ENCODE measurements around the gene MND1.

The MND1 gene

DNA sequence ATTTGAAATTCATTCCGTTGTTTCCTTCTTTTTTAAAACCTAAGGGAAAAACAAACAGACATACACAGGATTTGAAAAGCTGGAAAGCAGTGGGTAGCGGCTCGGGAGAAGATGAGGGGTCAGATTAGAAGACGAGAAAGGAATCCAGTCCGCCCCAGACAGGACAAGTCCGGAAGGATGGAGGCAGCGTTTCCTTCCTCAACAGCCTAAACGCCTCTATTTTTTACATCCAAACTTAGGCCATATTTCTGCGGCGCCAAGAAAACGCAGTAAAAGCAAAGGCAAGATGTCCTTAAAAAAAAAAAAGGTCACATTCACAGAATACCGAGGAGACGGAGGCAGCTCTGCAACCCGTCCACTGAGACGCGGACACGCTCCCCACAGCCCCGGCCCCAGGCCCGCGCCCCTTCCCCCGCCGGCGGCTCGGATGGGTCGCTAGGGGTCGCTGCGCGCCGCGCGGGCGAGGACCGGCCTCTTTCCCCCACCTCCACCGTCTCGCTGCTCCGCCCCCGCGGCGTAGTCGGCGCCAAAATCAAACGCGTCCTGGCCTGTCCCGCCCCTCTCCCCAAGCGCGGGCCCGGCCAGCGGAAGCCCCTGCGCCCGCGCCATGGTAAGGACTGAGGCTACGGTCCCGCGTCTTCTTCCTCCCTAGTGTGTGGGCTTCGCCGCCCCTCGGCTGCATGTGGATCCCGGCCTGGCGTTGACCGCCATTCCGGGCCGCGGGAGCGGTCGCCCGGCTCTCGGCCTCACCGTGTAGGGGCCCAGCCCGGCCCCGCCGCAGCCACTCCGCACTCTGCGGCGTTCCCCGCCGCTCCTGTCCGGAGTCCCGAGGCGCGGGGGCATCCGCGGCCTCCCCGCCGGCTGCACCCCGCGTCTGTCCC, at the start of gene MND1:
Gene MND1 (plus strand): TSS at position 558 of the 881 bp plus-strand sequence. CDS start 50 bp downstream, at position 608.
- Mint-ChIP-seq H3K27ac (peak within 1 kb of the TSS; percentile 86), H3K9me3 (no peaks in the 10 kb centered on the region), H3K27me3 (ENCODE audit: low read depth) (peaks cover 17% of the 10 kb centered on the region), H3K36me3 (ENCODE audit: low read depth) (peaks cover 8% of the 10 kb centered on the region), H3K4me3 (peak within 1 kb of the TSS; percentile 95), H3K4me1 (ENCODE audit: low read depth) (peaks cover 28% of the 10 kb centered on the region)

GRCh38 chr4:153295131-153295755, 49.2 kb upstream of the MND1 start:
- H3K4me3 Mint-ChIP-seq, result no peak overlapping the region
- peaks cover 4% of the 10 kb centered on the region for H3K27me3 Mint-ChIP-seq (ENCODE audit: low read depth)
- H3K4me1 Mint-ChIP-seq (ENCODE audit: low read depth), result no peaks in the 10 kb centered on the region
- no peak overlapping the region for H3K27ac Mint-ChIP-seq
- no peaks in the 10 kb centered on the region for H3K36me3 Mint-ChIP-seq (ENCODE audit: low read depth)
- peaks cover 5% of the 10 kb centered on the region for H3K9me3 Mint-ChIP-seq

GRCh38 chr4:153296040-153296823, 48.3 kb upstream of the MND1 start:
- no peak overlapping the region for H3K27ac Mint-ChIP-seq
- no peak overlapping the region for H3K4me3 Mint-ChIP-seq
- H3K9me3 Mint-ChIP-seq, result peaks cover 6% of the 10 kb centered on the region
- peaks cover 4% of the 10 kb centered on the region for H3K27me3 Mint-ChIP-seq (ENCODE audit: low read depth)
- H3K4me1 Mint-ChIP-seq (ENCODE audit: low read depth), result no peaks in the 10 kb centered on the region
- H3K36me3 Mint-ChIP-seq (ENCODE audit: low read depth), result no peaks in the 10 kb centered on the region

DNA sequence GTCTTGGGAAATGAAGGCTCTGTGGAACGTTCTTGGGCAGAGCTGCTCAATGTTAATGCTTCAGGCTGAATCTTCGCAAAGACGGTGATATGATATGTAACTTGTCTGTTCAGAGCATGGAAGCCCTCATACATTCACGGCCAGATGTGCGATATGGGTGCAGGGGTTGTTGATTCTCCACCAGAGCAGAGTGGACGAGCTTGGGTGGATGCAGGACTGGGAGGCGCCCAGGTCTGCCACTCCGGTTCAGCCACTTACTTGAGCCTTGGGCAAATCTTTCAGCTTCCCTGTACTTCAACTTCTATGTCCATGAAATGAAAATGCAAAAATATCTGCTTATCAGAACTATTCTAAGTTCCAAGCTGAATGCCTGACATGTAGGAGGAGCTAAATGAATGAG, 47.4 kb upstream of the MND1 start:
- Mint-ChIP-seq H3K4me1 (ENCODE audit: low read depth) (no peaks in the 10 kb centered on the region), H3K4me3 (no peak overlapping the region), H3K27me3 (ENCODE audit: low read depth) (peaks cover 4% of the 10 kb centered on the region), H3K9me3 (peaks cover 15% of the 10 kb centered on the region), H3K27ac (no peak overlapping the region), H3K36me3 (ENCODE audit: low read depth) (no peaks in the 10 kb centered on the region)

DNA sequence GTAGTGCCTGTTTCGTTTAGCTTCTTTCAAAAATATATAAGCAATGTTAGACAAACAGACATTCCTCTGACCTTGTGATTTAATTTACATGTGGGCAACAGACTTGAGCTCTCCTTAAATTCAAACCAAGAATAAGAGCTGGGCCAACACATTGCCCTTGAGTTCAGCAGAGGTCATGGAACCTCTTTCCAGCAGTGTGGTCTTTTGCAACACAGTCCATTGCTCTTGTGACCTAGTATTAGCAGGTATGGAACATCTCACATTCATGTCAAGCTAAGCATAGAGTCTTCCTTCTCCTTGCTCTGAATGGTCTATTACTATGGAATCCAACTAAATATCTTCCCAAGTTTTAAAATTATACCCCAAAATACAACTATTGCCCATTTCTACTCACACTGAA, 33.7 kb upstream of the MND1 start:
- no peaks in the 10 kb centered on the region for H3K4me1 Mint-ChIP-seq (ENCODE audit: low read depth)
- no peak overlapping the region for H3K4me3 Mint-ChIP-seq
- H3K36me3 Mint-ChIP-seq (ENCODE audit: low read depth), result no peaks in the 10 kb centered on the region
- H3K27ac Mint-ChIP-seq, result no peak overlapping the region
- H3K27me3 Mint-ChIP-seq (ENCODE audit: low read depth), result peaks cover 8% of the 10 kb centered on the region
- no peaks in the 10 kb centered on the region for H3K9me3 Mint-ChIP-seq

- H3K4me3 Mint-ChIP-seq, result no peak overlapping the region
- H3K4me1 Mint-ChIP-seq (ENCODE audit: low read depth), result no peaks in the 10 kb centered on the region
- no peak overlapping the region for H3K27ac Mint-ChIP-seq
- H3K27me3 Mint-ChIP-seq (ENCODE audit: low read depth), result peaks cover 8% of the 10 kb centered on the region
- no peaks in the 10 kb centered on the region for H3K36me3 Mint-ChIP-seq (ENCODE audit: low read depth)
- H3K9me3 Mint-ChIP-seq, result no peaks in the 10 kb centered on the region
Observed at GRCh38 chr4:153314915-153315314, 29.6 kb upstream of the MND1 start.

DNA sequence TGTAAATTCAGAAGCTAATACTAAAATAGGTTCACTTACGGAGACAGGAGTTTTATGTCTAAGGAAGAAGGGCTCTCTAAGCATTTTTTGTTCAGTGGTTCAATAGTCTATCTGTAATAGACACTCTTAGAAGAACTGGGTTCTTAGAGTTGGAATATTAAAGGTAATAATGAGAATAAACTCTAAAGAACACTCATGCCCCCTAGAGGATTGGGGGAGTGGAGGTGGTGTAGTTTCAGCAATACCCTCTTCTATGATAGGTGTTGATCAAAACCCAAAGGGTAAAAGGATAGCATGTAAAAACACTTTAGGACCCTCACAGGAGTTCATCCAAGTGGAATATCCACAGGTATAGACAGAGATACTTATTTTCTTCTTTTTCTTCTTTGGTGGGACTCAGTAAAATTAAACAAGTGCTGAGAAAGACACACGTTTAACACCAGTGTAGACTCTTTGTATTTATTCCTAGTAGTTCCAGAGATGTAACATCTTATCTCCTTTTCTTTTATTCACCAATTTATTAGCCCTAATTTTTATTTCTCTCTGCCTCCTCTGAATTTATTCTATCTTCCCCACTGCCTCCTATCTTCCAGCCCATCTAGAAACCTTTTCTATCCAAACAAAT, 25.7 kb upstream of the MND1 start:
- Mint-ChIP-seq H3K36me3 (ENCODE audit: low read depth) (no peaks in the 10 kb centered on the region), H3K4me3 (no peak overlapping the region), H3K27ac (no peak overlapping the region), H3K27me3 (ENCODE audit: low read depth) (no peaks in the 10 kb centered on the region), H3K9me3 (no peaks in the 10 kb centered on the region), H3K4me1 (ENCODE audit: low read depth) (no peaks in the 10 kb centered on the region)

DNA sequence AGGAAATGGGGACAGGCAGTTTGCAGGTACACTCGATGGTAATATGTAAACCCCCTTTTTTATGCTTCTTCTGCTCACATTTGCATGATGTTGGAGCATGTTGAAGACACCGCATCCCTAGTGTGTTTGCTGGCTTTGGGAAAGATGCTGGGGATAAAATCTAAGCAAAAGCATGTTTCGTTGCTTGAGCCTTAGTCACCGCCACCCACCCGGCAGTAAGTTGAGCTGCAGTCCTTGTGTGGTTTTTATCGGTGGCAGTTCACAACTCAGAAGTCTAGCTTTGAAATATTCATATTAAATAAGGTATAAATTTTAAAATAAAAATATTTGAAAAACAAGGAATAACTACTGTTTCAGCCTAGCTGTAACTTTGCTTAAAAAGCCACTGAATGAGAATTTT, 21.7 kb upstream of the MND1 start:
- no peak overlapping the region for H3K4me3 Mint-ChIP-seq
- no peaks in the 10 kb centered on the region for H3K4me1 Mint-ChIP-seq (ENCODE audit: low read depth)
- H3K27ac Mint-ChIP-seq, result no peak overlapping the region
- H3K27me3 Mint-ChIP-seq (ENCODE audit: low read depth), result peaks cover 7% of the 10 kb centered on the region
- no peaks in the 10 kb centered on the region for H3K9me3 Mint-ChIP-seq
- H3K36me3 Mint-ChIP-seq (ENCODE audit: low read depth), result no peaks in the 10 kb centered on the region

GRCh38 chr4:153324046-153324445, 20.4 kb upstream of the MND1 start:
- Mint-ChIP-seq H3K27me3 (ENCODE audit: low read depth) (peaks cover 7% of the 10 kb centered on the region), H3K4me3 (no peak overlapping the region), H3K9me3 (no peaks in the 10 kb centered on the region), H3K4me1 (ENCODE audit: low read depth) (no peaks in the 10 kb centered on the region), H3K27ac (no peak overlapping the region), H3K36me3 (ENCODE audit: low read depth) (no peaks in the 10 kb centered on the region)

DNA sequence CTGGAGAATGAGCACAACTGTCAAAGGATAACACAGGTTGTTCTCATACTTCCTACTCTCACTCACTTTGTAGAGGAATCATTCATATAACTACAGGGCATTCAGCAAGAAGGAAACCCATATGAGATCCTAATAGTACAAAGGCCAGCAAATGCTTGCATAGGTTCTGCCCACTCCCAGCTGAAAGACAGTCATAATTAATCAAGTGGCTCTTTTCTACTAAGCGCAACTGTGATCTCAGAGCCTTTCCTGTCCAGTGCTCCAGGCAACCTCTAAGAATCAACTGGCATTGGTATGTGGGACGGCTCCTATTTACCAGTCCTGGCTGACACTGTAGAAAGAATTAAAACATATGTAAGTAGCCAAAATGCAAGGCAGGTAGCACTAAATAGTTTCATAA, 18.9 kb upstream of the MND1 start:
- H3K27me3 Mint-ChIP-seq (ENCODE audit: low read depth), result peaks cover 7% of the 10 kb centered on the region
- no peaks in the 10 kb centered on the region for H3K9me3 Mint-ChIP-seq
- no peaks in the 10 kb centered on the region for H3K36me3 Mint-ChIP-seq (ENCODE audit: low read depth)
- no peaks in the 10 kb centered on the region for H3K4me1 Mint-ChIP-seq (ENCODE audit: low read depth)
- H3K27ac Mint-ChIP-seq, result no peak overlapping the region
- no peak overlapping the region for H3K4me3 Mint-ChIP-seq

DNA sequence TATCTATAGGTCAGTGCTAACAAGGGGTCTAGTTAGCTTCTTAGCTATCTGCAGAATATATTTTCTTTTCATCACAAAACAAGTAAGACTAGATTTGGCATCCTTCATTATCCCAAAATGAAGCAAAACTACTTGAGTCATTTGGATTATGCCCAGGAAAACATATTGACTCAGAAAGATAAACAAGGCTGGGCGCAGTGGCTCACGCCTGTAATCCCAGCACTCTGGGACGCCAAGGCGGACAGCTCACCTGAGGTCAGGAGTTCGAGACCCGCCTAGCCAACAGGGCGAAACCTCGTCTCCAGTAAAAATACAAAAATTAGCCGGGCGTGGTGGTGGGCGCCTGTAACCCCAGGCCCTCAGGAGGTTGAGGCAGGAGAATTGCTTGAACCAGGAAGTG, 18.0 kb upstream of the MND1 start:
- Mint-ChIP-seq H3K4me3 (no peak overlapping the region), H3K36me3 (ENCODE audit: low read depth) (no peaks in the 10 kb centered on the region), H3K9me3 (no peaks in the 10 kb centered on the region)

DNA sequence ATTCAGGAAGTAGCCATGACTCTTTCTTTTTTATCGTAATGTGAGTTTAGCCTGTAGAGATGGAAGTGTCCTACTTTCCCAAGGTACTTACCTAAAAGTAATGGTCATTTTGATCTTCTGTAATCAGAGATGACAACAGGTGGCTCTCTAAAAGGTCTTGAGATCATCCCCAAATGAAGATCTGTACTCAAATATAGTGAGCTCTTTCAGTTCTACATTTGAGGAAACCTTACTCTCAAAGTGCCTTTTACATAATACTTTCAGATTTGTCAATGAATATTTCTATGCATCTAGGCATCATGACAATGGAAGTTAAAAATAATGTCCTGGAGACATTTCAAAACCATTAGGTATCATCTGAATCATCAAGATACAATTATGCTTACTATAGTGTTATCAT, 17.2 kb upstream of the MND1 start:
- no peaks in the 10 kb centered on the region for H3K9me3 Mint-ChIP-seq
- peaks cover 7% of the 10 kb centered on the region for H3K27me3 Mint-ChIP-seq (ENCODE audit: low read depth)
- no peak overlapping the region for H3K27ac Mint-ChIP-seq
- H3K4me3 Mint-ChIP-seq, result no peak overlapping the region
- no peaks in the 10 kb centered on the region for H3K36me3 Mint-ChIP-seq (ENCODE audit: low read depth)
- H3K4me1 Mint-ChIP-seq (ENCODE audit: low read depth), result no peaks in the 10 kb centered on the region

More for the DNA sequence above, 18.0 kb upstream of the MND1 start:
- Mint-ChIP-seq H3K4me1 (ENCODE audit: low read depth) (no peaks in the 10 kb centered on the region), H3K27me3 (ENCODE audit: low read depth) (peaks cover 7% of the 10 kb centered on the region), H3K27ac (no peak overlapping the region)

DNA sequence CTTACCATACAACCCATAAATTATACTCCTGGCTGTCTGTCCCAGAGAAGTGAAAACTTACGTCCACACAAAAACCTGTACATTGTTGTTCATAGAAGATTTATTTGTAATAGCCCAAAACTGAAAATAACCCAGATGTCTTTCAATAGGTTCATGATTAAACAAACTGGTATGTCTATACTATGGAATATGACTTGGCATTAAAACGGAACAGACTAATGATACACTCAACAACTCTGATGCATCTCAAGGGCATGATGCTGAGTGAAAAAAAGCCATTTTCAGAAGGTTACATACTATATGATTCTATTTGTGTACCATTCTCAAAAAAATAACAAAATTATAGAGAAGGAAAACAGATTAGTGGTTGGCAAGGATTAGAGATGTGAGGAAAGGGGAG, 11.6 kb upstream of the MND1 start:
- no peak overlapping the region for H3K27ac Mint-ChIP-seq
- H3K9me3 Mint-ChIP-seq, result no peaks in the 10 kb centered on the region
- H3K27me3 Mint-ChIP-seq (ENCODE audit: low read depth), result peaks cover 3% of the 10 kb centered on the region
- H3K4me1 Mint-ChIP-seq (ENCODE audit: low read depth), result no peaks in the 10 kb centered on the region
- H3K36me3 Mint-ChIP-seq (ENCODE audit: low read depth), result no peaks in the 10 kb centered on the region
- H3K4me3 Mint-ChIP-seq, result no peak overlapping the region

DNA sequence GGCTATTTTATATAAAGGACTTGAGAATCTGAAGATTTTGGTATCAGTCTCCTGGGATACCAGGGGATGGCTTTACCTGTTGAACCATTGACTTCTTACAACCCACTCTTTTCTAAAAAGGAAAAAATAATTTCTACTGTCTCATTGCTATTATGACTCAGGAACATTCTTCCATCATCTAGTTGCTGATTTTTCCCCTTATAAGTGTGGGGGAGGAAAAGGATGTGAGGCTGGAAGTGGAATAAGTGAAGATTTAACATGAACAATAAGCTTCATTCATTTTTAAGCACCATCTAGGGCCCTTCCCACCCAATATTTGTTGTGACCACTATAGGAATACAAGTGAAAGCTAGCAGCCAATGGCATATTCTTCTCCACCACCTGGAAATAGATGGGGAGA, 10.6 kb upstream of the MND1 start:
- no peak overlapping the region for H3K4me3 Mint-ChIP-seq
- no peaks in the 10 kb centered on the region for H3K36me3 Mint-ChIP-seq (ENCODE audit: low read depth)
- peaks cover 3% of the 10 kb centered on the region for H3K27me3 Mint-ChIP-seq (ENCODE audit: low read depth)
- H3K4me1 Mint-ChIP-seq (ENCODE audit: low read depth), result no peaks in the 10 kb centered on the region
- H3K27ac Mint-ChIP-seq, result no peak overlapping the region
- no peaks in the 10 kb centered on the region for H3K9me3 Mint-ChIP-seq

All from T-helper 1 cell treated with Interleukin-12 subunit alpha and Interleukin-12 subunit beta and Interleukin-4 antibody, amounts not matched to agents 30 μg/mL and 1 μg/mL, for 36 hours (primary cell).